ENCODE data around the gene RHOBTB3. TPM values are rescaled to one million over a fixed set of nuclear protein-coding genes. Genes with fewer than 3 reads are reported as not detected.
A peak's percentile ranks its signal among the peaks of the same experiment; 100 is the strongest.

The RHOBTB3 gene
- total and polyA plus RNA-seq, 10 of the 15 experiments (the other 5 are each of a cell fraction or from before 2014, with no cell fraction given) = 3.6 to 42.8 (median 8.4) TPM

- no peak for TF ChIP-seq ZNF687 (IDR thresholded peaks at IDR 0.05)
- 0 out of 2 replicates have a peak, but pooled peaks have one; percentile 41 for TF ChIP-seq GABPA (IDR thresholded peaks at IDR 0.05; ENCODE audit: low read depth)
- no peak; the same call in 1 of the 2 replicates for TF ChIP-seq PAX5 (IDR thresholded peaks at IDR 0.05; ENCODE audit: borderline replicate concordance, low read depth, low read length)
- no peak for TF ChIP-seq HDGF (IDR thresholded peaks at IDR 0.05)
- 0 out of 2 replicates have a peak, but pooled peaks have one; percentile 14 for TF ChIP-seq NBN (IDR thresholded peaks at IDR 0.05)
- 0 out of 2 replicates have a peak, but pooled peaks have one; percentile 51 for TF ChIP-seq BCL11A (IDR thresholded peaks at IDR 0.05; ENCODE audit: low read depth, low read length)
- TF ChIP-seq CREM (IDR thresholded peaks at IDR 0.05; ENCODE audit: low read depth) = peak; percentile 16; the same call in 1 of the 2 replicates
- TF ChIP-seq, protein P1, sequence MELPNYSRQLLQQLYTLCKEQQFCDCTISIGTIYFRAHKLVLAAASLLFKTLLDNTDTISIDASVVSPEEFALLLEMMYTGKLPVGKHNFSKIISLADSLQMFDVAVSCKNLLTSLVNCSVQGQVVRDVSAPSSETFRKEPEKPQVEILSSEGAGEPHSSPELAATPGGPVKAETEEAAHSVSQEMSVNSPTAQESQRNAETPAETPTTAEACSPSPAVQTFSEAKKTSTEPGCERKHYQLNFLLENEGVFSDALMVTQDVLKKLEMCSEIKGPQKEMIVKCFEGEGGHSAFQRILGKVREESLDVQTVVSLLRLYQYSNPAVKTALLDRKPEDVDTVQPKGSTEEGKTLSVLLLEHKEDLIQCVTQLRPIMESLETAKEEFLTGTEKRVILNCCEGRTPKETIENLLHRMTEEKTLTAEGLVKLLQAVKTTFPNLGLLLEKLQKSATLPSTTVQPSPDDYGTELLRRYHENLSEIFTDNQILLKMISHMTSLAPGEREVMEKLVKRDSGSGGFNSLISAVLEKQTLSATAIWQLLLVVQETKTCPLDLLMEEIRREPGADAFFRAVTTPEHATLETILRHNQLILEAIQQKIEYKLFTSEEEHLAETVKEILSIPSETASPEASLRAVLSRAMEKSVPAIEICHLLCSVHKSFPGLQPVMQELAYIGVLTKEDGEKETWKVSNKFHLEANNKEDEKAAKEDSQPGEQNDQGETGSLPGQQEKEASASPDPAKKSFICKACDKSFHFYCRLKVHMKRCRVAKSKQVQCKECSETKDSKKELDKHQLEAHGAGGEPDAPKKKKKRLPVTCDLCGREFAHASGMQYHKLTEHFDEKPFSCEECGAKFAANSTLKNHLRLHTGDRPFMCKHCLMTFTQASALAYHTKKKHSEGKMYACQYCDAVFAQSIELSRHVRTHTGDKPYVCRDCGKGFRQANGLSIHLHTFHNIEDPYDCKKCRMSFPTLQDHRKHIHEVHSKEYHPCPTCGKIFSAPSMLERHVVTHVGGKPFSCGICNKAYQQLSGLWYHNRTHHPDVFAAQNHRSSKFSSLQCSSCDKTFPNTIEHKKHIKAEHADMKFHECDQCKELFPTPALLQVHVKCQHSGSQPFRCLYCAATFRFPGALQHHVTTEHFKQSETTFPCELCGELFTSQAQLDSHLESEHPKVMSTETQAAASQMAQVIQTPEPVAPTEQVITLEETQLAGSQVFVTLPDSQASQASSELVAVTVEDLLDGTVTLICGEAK (IDR thresholded peaks at IDR 0.05; ENCODE audit: borderline replicate concordance) = peak; percentile 64; the same call in 1 of the 2 replicates
- peak; percentile 87 for TF ChIP-seq JUNB (IDR thresholded peaks at IDR 0.05)
- peak; percentile 89 for TF ChIP-seq POU2F2 (IDR thresholded peaks at IDR 0.05; ENCODE audit: borderline replicate concordance, low read depth, low read length)
- peak in 1 of 2 experiments; percentile 55; a peak in 1 of 4 replicates for TF ChIP-seq ETV6 (conservative IDR thresholded peaks at IDR 0.05 in 1 of 2, IDR thresholded peaks at IDR 0.05 in 1 of 2; ENCODE audit: borderline replicate concordance in 1 of 2, low read depth in 1 of 2)
- TF ChIP-seq EP300 (IDR thresholded peaks at IDR 0.05; ENCODE audit: borderline replicate concordance in 1 of 2, control insufficient read depth in 1 of 2, low read depth in 2 of 2, low read length in 2 of 2) = peak; percentile 39 to 69; a peak in 1 of 4 replicates
- TF ChIP-seq DPF2 (IDR thresholded peaks at IDR 0.05) = peak; percentile 50
- peak; percentile 51 to 58 for TF ChIP-seq IKZF2 (IDR thresholded peaks at IDR 0.05)
- TF ChIP-seq MTA3 (IDR thresholded peaks at IDR 0.05; ENCODE audit: borderline replicate concordance, low read length) = peak; percentile 65; the same call in 1 of the 2 replicates
- TF ChIP-seq SKIL (IDR thresholded peaks at IDR 0.05; ENCODE audit: low read depth, poor library complexity, severe bottlenecking) = peak; percentile 53
- TF ChIP-seq TCF7 (IDR thresholded peaks at IDR 0.05; ENCODE audit: borderline replicate concordance) = peak; percentile 89
- no peak for TF ChIP-seq ZZZ3 (IDR thresholded peaks at IDR 0.05; ENCODE audit: control insufficient read depth, insufficient read length, low read depth)
- peak; percentile 52; the same call in 1 of the 2 replicates for TF ChIP-seq ATF7 (IDR thresholded peaks at IDR 0.05; ENCODE audit: low read depth)
- TF ChIP-seq NFIC (IDR thresholded peaks at IDR 0.05; ENCODE audit: low read depth, low read length) = peak; percentile 84
Observed at GRCh38 chr5:95715799-95716461, 15.2 kb upstream of the RHOBTB3 start (continued).
